Adrenal gland (tissue), 12 donors: Measurements from ENCODE around the gene CAMSAP1. TPM values are rescaled to one million over a fixed set of nuclear protein-coding genes. Genes with fewer than 3 reads are reported as not detected.
A peak's percentile ranks its signal among the peaks of the same experiment; 100 is the strongest.

Experiments
- DNase-seq, 7 donors: peaks; one replicate each; pipeline ENCODE4 v3.0.0-alpha.2; 2019 to 2020
- H3K27ac ChIP-seq, 5 donors: fragments of 200-600 bp; sonication (generic) in 4 of 5; 1 replicate in 3 of 5; 2 replicates in 2 of 5; pipeline versions ENCODE4 v1.5.1 to v1.8.0; 2016 to 2020; ENCODE audit warnings: mild to moderate bottlenecking in 1 of 5
- H3K27me3 ChIP-seq: fragments of 200-600 bp; 2 replicates; pipeline ENCODE4 v1.8.0; 2021
- H3K36me3 ChIP-seq, 2 donors: fragments of 200-600 bp; replicated peaks in 1 of 2; 1 replicate in 1 of 2; 2 replicates in 1 of 2; pipeline versions ENCODE4 v1.5.1 to v1.8.0; 2018 to 2022
- H3K4me1 ChIP-seq, 2 donors: fragments of 200-600 bp; replicated peaks in 1 of 2; 1 replicate in 1 of 2; 2 replicates in 1 of 2; pipeline versions ENCODE4 v1.5.1 to v1.8.0; 2018 to 2021
- H3K4me3 ChIP-seq, 4 donors: fragments of 200-600 bp; sonication (generic) in 3 of 4; one replicate each; pipeline ENCODE4 v1.5.1; 2016 to 2018
- H3K9me3 ChIP-seq, 3 donors: fragments of 200-600 bp; sonication (generic) in 1 of 3; replicated peaks in 1 of 3; 1 replicate in 2 of 3; 2 replicates in 1 of 3; pipeline versions ENCODE4 v1.5.1 to v1.8.0; 2016 to 2021
- CTCF ChIP-seq, 6 experiments: fragments of 450-650 bp in 4 of 6; fragments of 200-600 bp in 2 of 6; sonication (generic) in 1 of 6; IDR thresholded peaks; 1 replicate in 5 of 6; 2 replicates in 1 of 6; pipeline versions ENCODE4 v1.5.1 to v1.8.0; 2016 to 2021; ENCODE audit warnings: antibody characterized with exemption in 6 of 6, mild to moderate bottlenecking in 2 of 6, moderate library complexity in 1 of 6
- POLR2A ChIP-seq, 2 donors: fragments of 450-650 bp; IDR thresholded peaks; one replicate each; pipeline ENCODE4 v1.6.1; 2017; ENCODE audit warnings: antibody characterized with exemption in 2 of 2, mild to moderate bottlenecking in 2 of 2, moderate library complexity in 1 of 2
- WGBS, 4 donors: extraction: QIAGEN DNeasy Blood & Tissue Kit in 2 of 4; methylation state at CpG; one replicate each; pipeline versions ENCODE4 v1.1.5 to v1.1.7; 2013 to 2017; 5-methylcytosine and 5-hydroxymethylcytosine counted together
- intact Hi-C, 2 donors: fragments of 100-400 bp; cut with DNase I; formaldehyde crosslinking; loops; one replicate each; pipeline versions ENCODE4 v1.14.1 to v1.15.0; 2022 to 2023
- polyA plus RNA-seq, 3 donors: library from polyadenylated mRNA; stranded (reverse); fragments of 200-250 nt in 2 of 3; fragments of 350-450 nt in 1 of 3; fragmentation: Illumina TruSeq in 1 of 3; extraction: RNeasy Lipid Tissue Mini Kit (QIAGEN cat#74804) in 1 of 3; gene quantifications; one replicate each; pipeline ENCODE4 v1.2.3, GENCODE V29; 2013 to 2014
- total RNA-seq, 9 donors: library from RNA; depleted of rRNA in 4 of 9; stranded (reverse); fragments of >200 nt in 4 of 9; fragments of 120-200 nt in 1 of 9; fragmentation: NEBNext Ultra II Directional in 1 of 9; extraction: Animal tissue kit (Norgen Biotek cat#: 25700) in 1 of 9; gene quantifications; one replicate each; pipeline versions ENCODE4 v1.1.0 to v1.2.4, GENCODE V29; 2013 to 2023
- donor health status: healthy with polysubstance abuse.
- donor health status: Bipolar disorder and iron deficiency.
- donor health status: DM: yes; HTN: yes; CAD: no.
- donor health status: DM: no; HTN: no; CAD: no.
- donor health status: DM: no; HTN: no; CAD: no.
- donor health status: DM: yes; HTN: yes; CAD: no.

The CAMSAP1 gene
- total and polyA plus RNA-seq, 12 donors: 4.6 to 108 (median 27.0) TPM

GRCh38 chr9:135924628-135925338, 17.4 kb upstream of the CAMSAP1 start:
- TF ChIP-seq CTCF (IDR thresholded peaks at IDR 0.05): no peak
- no peak for TF ChIP-seq POLR2A (IDR thresholded peaks at IDR 0.05)
- no peaks in the 10 kb centered on the region for H3K9me3 ChIP-seq
- no peak overlapping the region for H3K27ac ChIP-seq
- WGBS, 4 donors: 80 to 89% (median 82%) methylated on average over 26 to 27 of the region's 27 CpGs
- intact Hi-C loops: no loop called here
- DNase-seq: no peak
- no peaks in the 10 kb centered on the region for H3K27me3 ChIP-seq
- no peaks in the 10 kb centered on the region for H3K4me1 ChIP-seq
- H3K4me3 ChIP-seq: no peak overlapping the region
- no peaks in the 10 kb centered on the region for H3K36me3 ChIP-seq

- no peak for DNase-seq
- Histone ChIP-seq H3K4me3 (no peak overlapping the region), H3K36me3 (no peaks in the 10 kb centered on the region), H3K9me3 (peaks cover 0 to 3% (median 0%) of the 10 kb centered on the region in 3 donors), H3K27me3 (no peaks in the 10 kb centered on the region), H3K27ac (no peak overlapping the region), H3K4me1 (no peaks in the 10 kb centered on the region)
- no peak for TF ChIP-seq POLR2A (IDR thresholded peaks at IDR 0.05)
- no peak for TF ChIP-seq CTCF (IDR thresholded peaks at IDR 0.05)
- WGBS, 4 donors: 91 to 97% (median 95%) methylated on average over 7 to 13 of the region's 13 CpGs
- intact Hi-C loops: no loop called here
Measured at GRCh38 chr9:135923508-135923907, 16.2 kb upstream of the CAMSAP1 start.

GRCh38 chr9:135921749-135922310, 14.5 kb upstream of the CAMSAP1 start:
- Histone ChIP-seq H3K4me3 (no peak overlapping the region), H3K27ac (no peak overlapping the region), H3K9me3 (peaks cover 0 to 18% (median 0%) of the 10 kb centered on the region in 3 donors), H3K27me3 (no peaks in the 10 kb centered on the region), H3K4me1 (no peaks in the 10 kb centered on the region), H3K36me3 (no peaks in the 10 kb centered on the region)
- WGBS, 4 donors: 76 to 88% (median 79%) methylated on average over 3 to 14 of the region's 14 CpGs
- TF ChIP-seq POLR2A (IDR thresholded peaks at IDR 0.05) (no peak), CTCF (IDR thresholded peaks at IDR 0.05) (no peak)
- no peak for DNase-seq
- intact Hi-C loops: no loop called here

GRCh38 chr9:135920973-135921585, 13.7 kb upstream of the CAMSAP1 start:
- no peaks in the 10 kb centered on the region for H3K36me3 ChIP-seq
- WGBS, 4 donors: 74 to 85% (median 83%) methylated on average over 18 to 24 of the region's 24 CpGs
- H3K4me3 ChIP-seq: no peak overlapping the region
- intact Hi-C loops: no loop called here
- H3K4me1 ChIP-seq: no peaks in the 10 kb centered on the region
- peak in 1 of 7 donors; percentile 14 for DNase-seq
- H3K27ac ChIP-seq: no peak overlapping the region
- no peaks in the 10 kb centered on the region for H3K27me3 ChIP-seq
- peaks cover 0 to 25% (median 0%) of the 10 kb centered on the region in 3 donors for H3K9me3 ChIP-seq
- TF ChIP-seq POLR2A (IDR thresholded peaks at IDR 0.05) (no peak), CTCF (IDR thresholded peaks at IDR 0.05) (no peak)
